ENCODE data around the gene PROM1.

DNA sequence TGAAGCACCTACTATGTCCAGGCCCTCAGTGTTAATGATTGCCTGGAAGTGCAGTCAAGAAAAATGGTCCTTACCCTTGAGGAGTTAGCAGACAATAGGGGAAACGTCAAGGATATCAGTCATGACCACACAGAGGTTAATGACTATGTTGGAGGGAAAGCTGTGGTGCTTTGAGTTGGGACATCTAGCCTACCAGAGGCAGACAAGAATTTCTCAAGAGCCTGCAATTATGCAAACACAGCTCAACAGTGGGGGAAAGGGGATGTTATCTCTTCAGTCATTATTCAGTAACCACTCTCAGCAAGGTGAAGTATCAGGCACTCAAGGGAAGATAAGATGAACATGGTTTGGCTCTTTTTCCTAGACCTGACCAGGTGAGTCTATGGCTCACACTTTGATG, 138.3 kb downstream of the PROM1 start:
- TF ChIP-seq, protein P1, sequence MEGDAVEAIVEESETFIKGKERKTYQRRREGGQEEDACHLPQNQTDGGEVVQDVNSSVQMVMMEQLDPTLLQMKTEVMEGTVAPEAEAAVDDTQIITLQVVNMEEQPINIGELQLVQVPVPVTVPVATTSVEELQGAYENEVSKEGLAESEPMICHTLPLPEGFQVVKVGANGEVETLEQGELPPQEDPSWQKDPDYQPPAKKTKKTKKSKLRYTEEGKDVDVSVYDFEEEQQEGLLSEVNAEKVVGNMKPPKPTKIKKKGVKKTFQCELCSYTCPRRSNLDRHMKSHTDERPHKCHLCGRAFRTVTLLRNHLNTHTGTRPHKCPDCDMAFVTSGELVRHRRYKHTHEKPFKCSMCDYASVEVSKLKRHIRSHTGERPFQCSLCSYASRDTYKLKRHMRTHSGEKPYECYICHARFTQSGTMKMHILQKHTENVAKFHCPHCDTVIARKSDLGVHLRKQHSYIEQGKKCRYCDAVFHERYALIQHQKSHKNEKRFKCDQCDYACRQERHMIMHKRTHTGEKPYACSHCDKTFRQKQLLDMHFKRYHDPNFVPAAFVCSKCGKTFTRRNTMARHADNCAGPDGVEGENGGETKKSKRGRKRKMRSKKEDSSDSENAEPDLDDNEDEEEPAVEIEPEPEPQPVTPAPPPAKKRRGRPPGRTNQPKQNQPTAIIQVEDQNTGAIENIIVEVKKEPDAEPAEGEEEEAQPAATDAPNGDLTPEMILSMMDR (IDR thresholded peaks at IDR 0.05 in 2 of 3, conservative IDR thresholded peaks at IDR 0.05 in 1 of 3; ENCODE audit: borderline replicate concordance in 1 of 3, insufficient read depth in 1 of 3, low read depth in 2 of 3, low read length in 2 of 3): no peak
- TF ChIP-seq RAD21 (IDR thresholded peaks at IDR 0.05; ENCODE audit: low read depth): no peak
- no peak for TF ChIP-seq POLR2AphosphoS5 (IDR thresholded peaks at IDR 0.05; ENCODE audit: low read depth, low read length)
- TF ChIP-seq, protein P2, sequence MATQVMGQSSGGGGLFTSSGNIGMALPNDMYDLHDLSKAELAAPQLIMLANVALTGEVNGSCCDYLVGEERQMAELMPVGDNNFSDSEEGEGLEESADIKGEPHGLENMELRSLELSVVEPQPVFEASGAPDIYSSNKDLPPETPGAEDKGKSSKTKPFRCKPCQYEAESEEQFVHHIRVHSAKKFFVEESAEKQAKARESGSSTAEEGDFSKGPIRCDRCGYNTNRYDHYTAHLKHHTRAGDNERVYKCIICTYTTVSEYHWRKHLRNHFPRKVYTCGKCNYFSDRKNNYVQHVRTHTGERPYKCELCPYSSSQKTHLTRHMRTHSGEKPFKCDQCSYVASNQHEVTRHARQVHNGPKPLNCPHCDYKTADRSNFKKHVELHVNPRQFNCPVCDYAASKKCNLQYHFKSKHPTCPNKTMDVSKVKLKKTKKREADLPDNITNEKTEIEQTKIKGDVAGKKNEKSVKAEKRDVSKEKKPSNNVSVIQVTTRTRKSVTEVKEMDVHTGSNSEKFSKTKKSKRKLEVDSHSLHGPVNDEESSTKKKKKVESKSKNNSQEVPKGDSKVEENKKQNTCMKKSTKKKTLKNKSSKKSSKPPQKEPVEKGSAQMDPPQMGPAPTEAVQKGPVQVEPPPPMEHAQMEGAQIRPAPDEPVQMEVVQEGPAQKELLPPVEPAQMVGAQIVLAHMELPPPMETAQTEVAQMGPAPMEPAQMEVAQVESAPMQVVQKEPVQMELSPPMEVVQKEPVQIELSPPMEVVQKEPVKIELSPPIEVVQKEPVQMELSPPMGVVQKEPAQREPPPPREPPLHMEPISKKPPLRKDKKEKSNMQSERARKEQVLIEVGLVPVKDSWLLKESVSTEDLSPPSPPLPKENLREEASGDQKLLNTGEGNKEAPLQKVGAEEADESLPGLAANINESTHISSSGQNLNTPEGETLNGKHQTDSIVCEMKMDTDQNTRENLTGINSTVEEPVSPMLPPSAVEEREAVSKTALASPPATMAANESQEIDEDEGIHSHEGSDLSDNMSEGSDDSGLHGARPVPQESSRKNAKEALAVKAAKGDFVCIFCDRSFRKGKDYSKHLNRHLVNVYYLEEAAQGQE (IDR thresholded peaks at IDR 0.05; ENCODE audit: low read depth): no peak
- TF ChIP-seq, protein P3, sequence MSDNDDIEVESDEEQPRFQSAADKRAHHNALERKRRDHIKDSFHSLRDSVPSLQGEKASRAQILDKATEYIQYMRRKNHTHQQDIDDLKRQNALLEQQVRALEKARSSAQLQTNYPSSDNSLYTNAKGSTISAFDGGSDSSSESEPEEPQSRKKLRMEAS (IDR thresholded peaks at IDR 0.05): no peak
- no peak for TF ChIP-seq POLR2A (IDR thresholded peaks at IDR 0.05; ENCODE audit: borderline replicate concordance, extremely low read depth, insufficient read depth, insufficient read length)
- TF ChIP-seq, protein P4, sequence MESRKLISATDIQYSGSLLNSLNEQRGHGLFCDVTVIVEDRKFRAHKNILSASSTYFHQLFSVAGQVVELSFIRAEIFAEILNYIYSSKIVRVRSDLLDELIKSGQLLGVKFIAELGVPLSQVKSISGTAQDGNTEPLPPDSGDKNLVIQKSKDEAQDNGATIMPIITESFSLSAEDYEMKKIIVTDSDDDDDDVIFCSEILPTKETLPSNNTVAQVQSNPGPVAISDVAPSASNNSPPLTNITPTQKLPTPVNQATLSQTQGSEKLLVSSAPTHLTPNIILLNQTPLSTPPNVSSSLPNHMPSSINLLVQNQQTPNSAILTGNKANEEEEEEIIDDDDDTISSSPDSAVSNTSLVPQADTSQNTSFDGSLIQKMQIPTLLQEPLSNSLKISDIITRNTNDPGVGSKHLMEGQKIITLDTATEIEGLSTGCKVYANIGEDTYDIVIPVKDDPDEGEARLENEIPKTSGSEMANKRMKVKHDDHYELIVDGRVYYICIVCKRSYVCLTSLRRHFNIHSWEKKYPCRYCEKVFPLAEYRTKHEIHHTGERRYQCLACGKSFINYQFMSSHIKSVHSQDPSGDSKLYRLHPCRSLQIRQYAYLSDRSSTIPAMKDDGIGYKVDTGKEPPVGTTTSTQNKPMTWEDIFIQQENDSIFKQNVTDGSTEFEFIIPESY (IDR thresholded peaks at IDR 0.05; ENCODE audit: extremely low read depth, insufficient replicate concordance, low read length): no peak
- no peak for TF ChIP-seq FOSL1 (IDR thresholded peaks at IDR 0.05; ENCODE audit: low read depth)
- no peak for TF ChIP-seq SIN3A (IDR thresholded peaks at IDR 0.05; ENCODE audit: low read depth)
- no peak for TF ChIP-seq CBX3 (IDR thresholded peaks at IDR 0.05; ENCODE audit: low read depth)

Measured in HCT116 (cell line).